Lower leg skin (tissue), 4 donors: Measurements from ENCODE around the gene RPL7A. TPM values are rescaled to one million over a fixed set of nuclear protein-coding genes. Genes with fewer than 3 reads are reported as not detected.
"Not testable (repeated sequence)": the region's sequence is repeated elsewhere in the genome, so short reads cannot be mapped to it uniquely, and the experiment has no call there.

Source experiments
- DNase-seq, 2 donors: peaks; one replicate each; pipeline ENCODE4 v3.0.0-alpha.2; 2019; ENCODE audit warnings: low spot score in 2 of 2
- H3K4me3 ChIP-seq: fragments of 200-600 bp; sonication (generic); 2 replicates; pipeline ENCODE4 v1.5.1; 2017; ENCODE audit warnings: mild to moderate bottlenecking, low read depth; ENCODE audit not compliant: poor library complexity, severe bottlenecking
- POLR2A ChIP-seq, 2 donors: fragments of 450-650 bp; IDR thresholded peaks; one replicate each; pipeline ENCODE4 v1.6.1; 2016 to 2017; ENCODE audit warnings: antibody characterized with exemption in 2 of 2, mild to moderate bottlenecking in 1 of 2, moderate library complexity in 1 of 2
- WGBS, 2 donors: methylation state at CpG; one replicate each; pipeline ENCODE4 v1.1.5; 2018; 5-methylcytosine and 5-hydroxymethylcytosine counted together
- intact Hi-C: fragments of 100-400 bp; cut with DNase I; formaldehyde crosslinking; loops from one replicate; pipeline ENCODE4 v1.15.0; 2023; ENCODE audit warnings: low total_unique reads
- total RNA-seq, 4 donors: library from RNA; depleted of rRNA; stranded (reverse); fragments of >200 nt; gene quantifications; one replicate each; pipeline ENCODE4 v1.1.0, GENCODE V29; 2016
- TF ChIP-seq, protein P1 (sequence below), 3 donors: fragments of 450-650 bp; IDR thresholded peaks; one replicate each; pipeline ENCODE4 v1.5.1; 2016; ENCODE audit warnings: antibody characterized with exemption in 3 of 3, mild to moderate bottlenecking in 3 of 3, moderate library complexity in 2 of 3

Gene RPL7A
- total RNA-seq, 4 donors from 2014 or later = 2,005 to 2,991 (median 2,631) TPM

DNA sequence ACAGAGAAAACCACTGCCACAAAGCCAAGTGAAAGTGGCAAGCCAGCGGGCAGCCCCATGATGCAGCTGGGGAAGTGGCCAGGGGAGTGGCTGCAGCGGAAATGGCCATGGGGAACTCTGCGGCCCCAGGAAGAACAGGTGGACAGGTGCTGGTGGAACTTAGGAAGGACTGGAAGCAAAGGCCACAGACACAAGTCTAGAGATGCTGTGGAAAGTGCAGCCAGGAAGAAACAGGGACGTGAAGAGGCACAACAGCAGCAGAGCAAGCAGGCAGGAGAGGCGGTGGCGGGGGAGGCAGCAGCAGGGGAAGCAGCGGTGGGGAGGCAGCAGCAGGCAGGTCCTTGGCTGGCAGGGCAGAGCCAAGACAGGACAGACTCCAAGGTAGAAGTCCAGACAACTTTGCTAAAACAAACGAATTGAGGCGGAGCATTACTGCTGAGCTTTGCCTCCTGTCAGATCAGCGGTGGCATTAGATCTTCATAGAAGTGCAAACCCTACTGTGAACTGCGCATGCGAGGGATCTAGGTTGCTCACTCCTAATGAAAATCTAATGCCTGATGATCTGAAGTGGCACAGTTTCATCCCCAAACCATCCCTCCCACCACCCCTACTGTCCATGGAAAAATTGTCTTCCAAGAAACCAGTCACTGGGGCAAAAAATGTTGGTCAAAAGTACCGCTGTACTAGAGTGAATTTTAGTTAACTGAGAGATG lies 23.9 kb upstream of the RPL7A start:
- peak in 1 of 2 donors; percentile 63 for DNase-seq
- intact Hi-C loops = no loop called here
- H3K4me3 ChIP-seq = no peak overlapping the region
- TF ChIP-seq, protein P1, sequence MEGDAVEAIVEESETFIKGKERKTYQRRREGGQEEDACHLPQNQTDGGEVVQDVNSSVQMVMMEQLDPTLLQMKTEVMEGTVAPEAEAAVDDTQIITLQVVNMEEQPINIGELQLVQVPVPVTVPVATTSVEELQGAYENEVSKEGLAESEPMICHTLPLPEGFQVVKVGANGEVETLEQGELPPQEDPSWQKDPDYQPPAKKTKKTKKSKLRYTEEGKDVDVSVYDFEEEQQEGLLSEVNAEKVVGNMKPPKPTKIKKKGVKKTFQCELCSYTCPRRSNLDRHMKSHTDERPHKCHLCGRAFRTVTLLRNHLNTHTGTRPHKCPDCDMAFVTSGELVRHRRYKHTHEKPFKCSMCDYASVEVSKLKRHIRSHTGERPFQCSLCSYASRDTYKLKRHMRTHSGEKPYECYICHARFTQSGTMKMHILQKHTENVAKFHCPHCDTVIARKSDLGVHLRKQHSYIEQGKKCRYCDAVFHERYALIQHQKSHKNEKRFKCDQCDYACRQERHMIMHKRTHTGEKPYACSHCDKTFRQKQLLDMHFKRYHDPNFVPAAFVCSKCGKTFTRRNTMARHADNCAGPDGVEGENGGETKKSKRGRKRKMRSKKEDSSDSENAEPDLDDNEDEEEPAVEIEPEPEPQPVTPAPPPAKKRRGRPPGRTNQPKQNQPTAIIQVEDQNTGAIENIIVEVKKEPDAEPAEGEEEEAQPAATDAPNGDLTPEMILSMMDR (IDR thresholded peaks at IDR 0.05) = no peak
- TF ChIP-seq POLR2A (IDR thresholded peaks at IDR 0.05) = no peak
- 86 to 90% methylated on average over 13 of the region's 13 CpGs for WGBS, 2 donors

DNA sequence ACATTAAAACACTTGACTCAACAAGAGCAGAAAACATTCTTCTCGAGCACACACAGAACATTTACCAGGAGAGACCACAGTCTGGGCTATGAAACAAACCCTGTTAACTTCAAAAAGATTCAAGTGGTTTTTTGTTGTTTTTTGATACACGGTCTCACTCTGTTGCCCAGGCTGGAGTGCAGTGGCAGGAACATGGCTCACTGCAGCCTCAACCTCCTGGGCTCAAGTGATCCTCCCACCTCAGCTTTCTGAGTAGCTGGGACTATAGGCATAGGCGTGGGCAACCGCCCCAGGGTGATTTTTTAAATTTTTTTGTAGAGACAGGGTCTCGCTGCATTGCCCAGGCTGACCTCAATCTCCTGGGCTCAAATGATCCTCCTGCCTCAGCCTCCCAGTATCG lies 21.0 kb upstream of the RPL7A start:
- intact Hi-C loops, H3K4me3 ChIP-seq: not testable (repeated sequence)
- WGBS, 2 donors = 83 to 87% methylated on average over 6 of the region's 6 CpGs
- DNase-seq = peak in 1 of 2 donors; percentile 37

DNA sequence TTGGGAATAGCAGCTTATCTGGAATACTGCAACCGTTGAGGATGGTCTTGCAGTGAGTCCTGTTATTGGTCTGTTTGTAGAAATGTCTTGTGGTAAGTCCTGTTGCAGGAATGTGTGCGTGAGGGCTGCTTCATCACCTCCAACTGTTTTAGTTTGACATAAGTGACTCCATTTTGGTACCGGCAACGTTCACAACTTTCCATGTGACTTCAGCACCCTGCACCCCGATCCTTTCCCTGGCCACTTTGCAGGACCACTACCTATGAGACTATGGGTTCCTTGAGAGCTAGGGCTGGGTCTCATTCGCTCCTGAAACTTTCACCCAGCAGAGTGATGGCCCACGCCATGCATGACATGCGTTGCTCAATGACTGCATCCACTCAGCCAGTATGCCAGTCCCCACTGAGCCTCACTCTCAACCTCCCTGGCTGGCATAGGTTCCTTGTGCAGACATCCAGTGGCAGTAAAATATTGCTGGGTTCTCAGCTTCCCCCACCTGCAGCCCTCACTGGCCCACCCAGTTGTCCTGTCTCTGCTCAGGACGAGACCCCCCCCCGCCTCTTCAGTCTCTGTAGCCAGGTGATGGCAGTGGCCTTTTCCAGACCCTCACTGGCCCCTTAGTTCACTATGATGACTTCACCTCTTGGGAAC lies 20.1 kb upstream of the RPL7A start:
- no peak for TF ChIP-seq POLR2A (IDR thresholded peaks at IDR 0.05)
- TF ChIP-seq, protein P1 (IDR thresholded peaks at IDR 0.05) = no peak
- peak in 1 of 2 donors; percentile 70 for DNase-seq
- no peak overlapping the region for H3K4me3 ChIP-seq
- 92% methylated on average over 10 of the region's 10 CpGs for WGBS, 2 donors
- intact Hi-C loops = no loop called here

DNA sequence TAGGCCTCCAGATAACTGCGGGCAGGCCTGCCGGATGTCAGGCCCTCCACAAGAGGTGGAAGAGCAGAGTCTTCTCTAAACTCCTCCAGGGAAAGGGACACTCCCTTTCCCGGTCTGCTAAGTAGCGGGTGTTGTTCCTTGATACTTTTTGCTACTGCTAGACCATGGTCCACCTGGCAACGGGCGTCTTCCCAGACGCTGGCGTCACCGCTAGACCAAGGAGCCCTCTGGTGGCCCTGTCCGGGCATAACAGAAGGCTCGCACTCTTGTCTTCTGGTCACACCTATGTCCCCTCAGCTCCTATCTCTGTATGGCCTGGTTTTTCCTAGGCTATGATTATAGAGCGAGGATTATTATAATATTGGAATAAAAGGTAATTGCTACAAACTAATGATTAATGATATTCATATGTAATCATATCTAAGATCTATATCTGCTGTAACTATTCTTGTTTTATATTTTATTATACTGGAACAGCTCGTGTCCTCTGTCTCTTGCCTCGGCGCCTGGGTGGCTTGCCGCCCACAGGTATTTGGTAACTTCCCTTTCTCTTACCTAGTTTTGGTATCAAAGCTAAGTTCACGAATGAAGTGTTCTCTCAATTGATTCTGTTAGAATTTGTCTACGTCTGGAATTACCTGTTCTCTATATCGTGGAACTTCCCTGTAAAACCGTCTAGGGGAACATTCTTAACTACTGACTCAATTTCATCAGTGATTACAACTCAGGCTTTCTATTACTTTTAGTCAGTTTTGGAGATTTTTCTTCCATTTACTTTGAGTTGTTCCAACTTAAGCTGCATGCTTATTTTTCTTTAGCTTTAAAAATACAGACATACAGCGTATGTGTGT lies 18.5 kb upstream of the RPL7A start:
- intact Hi-C loops = loop anchor here (10.0 kb wide), 1 partner anchor 145 kb away; no protein-coding TSS in a partner anchor
- not testable (repeated sequence) for H3K4me3 ChIP-seq
- DNase-seq = peak in 1 of 2 donors; percentile 84
- TF ChIP-seq, protein P1 (IDR thresholded peaks at IDR 0.05) = peak in 1 of 3 donors; percentile 17
- WGBS, 2 donors = 48 to 52% methylated on average over 21 of the region's 21 CpGs

DNA sequence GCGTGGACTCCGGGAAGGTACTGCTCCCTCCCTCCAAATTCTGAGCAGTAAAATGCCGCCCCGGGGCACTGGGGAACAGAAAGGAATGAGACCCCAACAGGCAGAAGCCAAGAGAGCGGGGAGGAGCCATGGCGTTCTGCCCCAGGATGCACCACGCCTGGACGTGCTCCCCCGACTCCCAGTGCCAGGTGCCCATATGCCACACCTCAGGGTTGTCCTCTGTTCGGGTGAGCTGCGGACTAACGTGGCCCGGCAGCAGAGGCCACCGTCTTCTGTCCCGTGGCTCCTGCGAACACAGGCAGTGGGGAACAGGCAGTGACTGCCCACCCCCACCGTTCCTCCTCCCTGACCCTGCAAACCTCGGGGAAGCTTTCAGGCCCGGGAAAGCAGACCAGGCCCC lies 16.8 kb upstream of the RPL7A start:
- no peak overlapping the region for H3K4me3 ChIP-seq
- DNase-seq = peak in 1 of 2 donors; percentile 72
- TF ChIP-seq, protein P1 (IDR thresholded peaks at IDR 0.05) = no peak
- no peak for TF ChIP-seq POLR2A (IDR thresholded peaks at IDR 0.05)
- intact Hi-C loops = loop anchor here (10.0 kb wide), 1 partner anchor 146 kb away; no protein-coding TSS in a partner anchor
- WGBS, 2 donors = 79 to 81% methylated on average over 19 of the region's 19 CpGs
